T-helper 22 cell (primary cell): ENCODE results near the gene ABCC1.
"Not testable (repeated sequence)": the region's sequence is repeated elsewhere in the genome, so short reads cannot be mapped to it uniquely, and the experiment has no call there.

Source experiments
- DNase-seq: peaks from one replicate; pipeline ENCODE4 v3.0.0-alpha.2; 2020; ENCODE audit warnings: low read depth

ABCC1 gene

DNA sequence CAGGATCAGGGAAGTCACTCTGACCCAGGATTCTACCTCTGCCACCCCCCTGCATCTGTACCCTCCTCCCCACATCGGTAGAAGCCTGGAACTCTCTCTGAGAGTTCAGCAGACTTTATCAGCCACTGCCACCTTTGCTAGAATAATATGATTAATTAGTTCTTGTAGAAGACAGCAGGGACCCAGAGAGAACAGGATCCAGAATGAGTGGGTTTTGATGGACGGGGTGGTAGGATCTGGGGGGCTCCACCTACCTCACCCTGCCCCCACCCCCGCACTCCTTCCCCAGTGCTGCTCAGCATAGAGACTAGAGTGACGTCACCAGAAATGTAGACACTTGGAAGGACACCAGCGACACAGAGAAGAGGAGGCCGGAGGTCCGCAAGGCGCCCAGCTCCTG is 240.4 kb downstream of the ABCC1 start:
- DNase-seq: no peak

GRCh38 chr16:16190546-16190945 is 241.1 kb downstream of the ABCC1 start:
- no peak for DNase-seq

- DNase-seq: not testable (repeated sequence)
Measured at GRCh38 chr16:16190966-16191365, 241.6 kb downstream of the ABCC1 start.

GRCh38 chr16:16191493-16192167 is 242.2 kb downstream of the ABCC1 start:
- no peak for DNase-seq
